ENCODE data around the gene ADAMTS14.

The ADAMTS14 gene

DNA sequence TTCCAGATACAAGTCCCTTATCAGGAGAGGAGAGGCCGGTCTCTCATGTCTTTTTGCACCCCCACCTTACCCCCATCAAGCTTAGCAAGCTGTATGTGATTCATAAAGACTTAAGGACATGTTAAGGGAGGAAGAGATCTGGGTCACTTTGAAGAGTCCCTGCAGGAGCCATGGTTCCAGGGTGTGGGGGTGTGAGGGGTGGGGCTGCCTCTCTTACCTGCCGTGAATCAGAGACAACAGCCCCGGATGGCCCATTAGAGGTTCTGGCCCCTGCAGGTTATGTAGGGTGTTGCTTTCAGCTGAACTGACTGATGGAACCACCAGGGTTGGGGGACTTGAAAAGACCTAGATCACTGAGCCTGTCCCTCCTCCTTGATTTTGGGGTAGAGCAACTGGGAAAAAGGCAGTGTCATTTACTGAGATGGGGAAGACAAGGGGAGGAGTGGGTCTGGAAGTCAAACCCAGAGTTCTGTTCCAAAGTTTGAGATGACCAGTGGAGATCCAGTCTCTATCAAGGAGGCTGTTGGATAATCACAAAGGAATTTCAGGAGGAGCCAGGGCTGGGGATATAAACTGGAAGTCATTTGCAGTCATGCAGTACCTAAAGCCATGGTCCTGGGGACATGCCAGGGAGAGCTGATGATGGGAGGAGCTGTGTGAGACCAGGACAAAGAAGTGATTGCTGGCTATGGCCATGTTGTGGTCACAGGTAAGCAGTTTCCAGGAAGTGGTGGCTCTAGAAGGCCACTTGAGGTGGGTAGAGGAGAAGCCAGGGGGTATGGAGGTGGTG is 23.1 kb downstream of the ADAMTS14 start:
- DNase-seq = no peak

DNA sequence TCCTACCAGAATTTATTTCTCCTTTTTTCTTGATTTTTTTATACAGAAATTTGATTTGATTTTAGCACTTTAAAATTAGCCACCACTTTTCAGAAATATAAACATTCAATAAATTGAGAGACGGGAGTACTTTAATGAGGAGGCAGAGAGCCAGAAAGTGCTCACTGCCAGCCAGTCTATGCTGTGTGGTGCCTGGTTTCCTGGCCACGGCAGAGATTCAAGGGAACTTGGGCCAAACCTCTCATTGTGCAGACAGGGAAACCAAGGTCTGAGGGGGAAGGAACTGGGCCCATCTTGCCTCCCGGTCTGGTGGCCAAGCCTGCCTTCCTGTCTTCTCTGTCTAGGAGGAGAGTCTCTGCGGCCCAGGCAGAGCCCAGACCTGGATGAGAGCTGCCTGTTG is 25.9 kb downstream of the ADAMTS14 start:
- DNase-seq = no peak

DNA sequence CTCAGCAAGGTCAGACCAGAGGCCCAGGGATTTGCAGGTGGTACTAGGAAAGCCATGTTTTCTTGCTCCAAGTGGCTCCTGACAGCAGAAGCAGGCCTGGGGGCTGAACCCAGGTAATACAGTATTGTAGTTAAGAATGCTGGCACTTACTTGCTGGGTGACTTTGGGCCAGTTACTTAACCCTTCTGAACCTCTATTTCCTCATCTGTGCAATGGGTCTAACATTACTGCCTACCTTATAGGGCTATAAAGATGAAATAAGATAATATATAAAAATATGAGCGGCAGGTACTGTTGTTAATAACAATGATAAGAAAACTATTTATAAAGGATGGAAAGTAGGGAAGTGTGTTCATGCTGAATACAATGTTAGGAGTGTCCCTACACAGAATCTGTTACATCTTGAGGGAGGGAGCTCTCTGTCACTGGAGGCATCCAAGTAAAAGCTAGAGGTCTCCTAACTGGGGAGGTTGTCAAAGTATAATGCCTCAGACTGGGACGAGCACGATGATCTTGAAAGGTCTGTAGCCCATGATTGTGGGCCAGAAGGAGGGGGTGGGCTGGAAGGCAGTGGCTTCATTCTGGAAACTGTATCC is 26.9 kb downstream of the ADAMTS14 start:
- no peak for DNase-seq

DNA sequence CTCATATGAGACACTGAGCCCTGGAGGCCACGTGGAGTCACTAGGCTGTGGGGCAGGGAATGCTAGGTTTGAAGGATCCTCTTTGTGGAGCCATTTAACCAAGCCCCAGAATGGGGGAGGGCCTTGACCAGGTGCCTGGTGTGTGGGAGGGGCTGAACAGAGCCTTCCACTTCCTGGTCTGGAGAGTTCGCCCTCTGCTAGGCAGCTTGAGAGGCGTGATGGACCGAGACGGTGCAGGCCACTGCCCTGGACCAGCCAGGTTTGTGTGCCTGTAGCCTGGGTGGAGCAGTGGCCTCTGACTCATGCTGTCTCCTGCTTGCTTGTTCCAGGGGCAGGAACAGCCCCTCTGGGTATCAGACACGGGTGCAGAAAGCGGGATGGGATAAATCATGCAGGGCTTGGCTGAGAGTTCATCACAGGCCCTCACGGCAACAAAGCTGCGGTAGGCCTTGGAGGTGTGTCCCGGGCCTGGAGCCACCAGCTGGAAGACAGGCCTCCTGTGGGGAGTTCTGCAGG is 27.4 kb downstream of the ADAMTS14 start:
- DNase-seq = no peak

DNA sequence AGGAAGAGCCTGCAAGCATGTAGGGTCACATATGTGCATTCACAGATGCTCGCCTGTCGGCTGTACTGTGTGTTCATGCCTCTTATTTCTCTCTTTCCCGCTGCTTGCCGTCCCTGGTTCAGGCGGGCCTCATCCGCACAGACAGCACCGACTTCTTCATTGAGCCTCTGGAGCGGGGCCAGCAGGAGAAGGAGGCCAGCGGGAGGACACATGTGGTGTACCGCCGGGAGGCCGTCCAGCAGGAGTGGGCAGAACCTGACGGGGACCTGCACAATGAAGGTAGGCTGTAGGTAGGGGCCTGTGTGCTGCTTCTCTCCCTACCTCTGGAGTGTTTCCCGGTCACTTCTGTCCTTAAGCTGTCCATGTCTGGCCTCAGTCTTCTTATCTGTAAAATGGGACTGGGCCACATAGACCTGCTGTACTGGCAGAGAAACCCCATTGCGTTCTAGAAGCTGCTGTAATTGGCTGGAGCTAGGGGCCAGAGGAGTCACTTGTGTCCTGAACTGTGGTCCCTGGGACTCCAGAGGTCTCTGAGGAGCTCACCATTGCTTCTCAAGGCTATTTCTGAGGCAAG is 30.0 kb downstream of the ADAMTS14 start:
- DNase-seq = no peak

DNA sequence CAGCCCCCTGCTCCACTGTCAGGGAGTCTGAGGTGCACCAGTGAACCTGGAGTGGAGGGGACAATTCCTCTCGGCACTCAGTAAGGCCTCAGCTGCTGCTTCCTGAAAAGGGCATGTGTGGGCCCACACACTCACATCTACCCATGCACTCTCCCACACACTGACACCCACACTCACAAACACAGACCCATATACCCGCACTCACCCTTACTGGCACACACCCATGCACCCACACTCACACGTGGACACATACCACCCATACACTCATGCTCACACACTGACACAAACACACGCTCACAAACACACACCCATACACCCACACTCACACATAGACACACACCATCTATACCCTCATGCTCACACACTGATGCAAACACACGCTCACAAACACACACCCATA is 31.9 kb downstream of the ADAMTS14 start:
- DNase-seq = no peak

DNA sequence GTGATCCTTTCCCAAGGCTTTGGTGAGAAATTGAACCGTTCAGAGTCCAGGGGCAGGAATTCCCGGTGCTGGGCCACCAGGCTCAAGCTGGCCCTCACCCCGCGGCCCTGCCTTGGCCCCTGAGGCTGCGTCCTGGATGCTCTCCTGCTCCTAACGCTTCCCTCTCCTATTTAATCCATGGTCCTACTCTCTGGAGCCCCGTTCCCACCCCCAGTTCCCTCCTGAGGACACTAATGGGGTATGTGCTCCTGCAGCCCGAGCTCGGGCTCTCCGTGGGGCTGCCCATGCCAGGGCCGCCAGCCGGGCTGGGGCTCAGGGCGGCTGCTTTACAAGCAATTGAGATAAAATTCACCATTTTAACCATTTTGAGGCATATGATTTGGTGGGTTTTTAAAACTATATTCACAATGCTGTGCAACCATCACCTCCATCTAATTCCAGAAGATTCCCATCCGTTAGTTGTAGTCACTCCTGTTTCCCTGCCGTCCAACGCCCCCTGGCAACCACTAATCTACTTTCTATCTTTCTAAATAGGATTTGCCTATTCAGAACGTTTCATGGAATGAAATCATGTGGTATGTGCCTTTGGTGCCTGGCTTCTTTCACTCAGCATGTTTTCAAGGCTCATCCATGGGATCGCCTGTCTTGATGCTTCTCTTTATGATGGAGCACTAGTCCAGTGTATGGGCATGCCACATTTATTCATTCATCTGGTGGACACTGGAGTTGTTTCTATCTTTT is 33.0 kb downstream of the ADAMTS14 start:
- DNase-seq = no peak

DNA sequence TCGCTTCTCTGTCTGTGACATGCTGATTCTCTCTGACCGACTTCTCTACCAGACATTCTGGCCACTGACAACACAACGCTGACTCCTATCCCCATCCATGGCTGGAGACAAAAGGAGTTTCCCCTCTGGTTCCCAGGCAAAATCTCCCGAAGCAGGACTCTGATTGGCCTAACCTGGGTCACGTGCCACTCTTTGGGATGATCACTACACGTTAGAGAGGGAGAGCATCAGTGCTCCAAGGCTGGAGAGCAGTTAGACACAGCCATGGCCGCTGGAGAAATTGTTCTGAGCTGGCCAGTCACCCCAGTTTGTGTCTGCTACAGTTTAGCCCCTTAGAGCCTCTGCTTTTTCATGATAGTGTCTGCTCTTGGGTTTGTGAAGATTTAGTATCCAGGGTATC is 38.9 kb downstream of the ADAMTS14 start:
- DNase-seq = no peak

DNA sequence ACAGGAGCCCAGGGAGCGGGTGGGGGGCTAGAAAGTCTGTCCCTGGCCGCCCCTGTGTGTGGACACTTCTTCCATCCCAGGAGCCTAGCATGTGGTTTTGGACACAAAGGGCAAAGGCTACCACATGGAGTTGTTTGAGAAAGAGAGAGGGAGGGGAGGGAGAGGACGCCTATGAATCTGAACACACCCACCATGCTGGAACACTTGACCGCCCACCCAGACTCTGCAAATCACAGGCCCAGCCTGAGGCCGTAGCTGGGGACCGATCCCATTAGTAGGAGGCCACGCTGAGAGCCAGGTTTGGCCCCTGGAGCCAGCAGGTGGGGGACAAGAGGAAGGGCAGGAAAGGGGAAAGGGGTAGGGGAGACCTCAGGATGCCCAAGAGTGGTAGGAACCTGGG is 39.6 kb downstream of the ADAMTS14 start:
- DNase-seq = no peak

DNA sequence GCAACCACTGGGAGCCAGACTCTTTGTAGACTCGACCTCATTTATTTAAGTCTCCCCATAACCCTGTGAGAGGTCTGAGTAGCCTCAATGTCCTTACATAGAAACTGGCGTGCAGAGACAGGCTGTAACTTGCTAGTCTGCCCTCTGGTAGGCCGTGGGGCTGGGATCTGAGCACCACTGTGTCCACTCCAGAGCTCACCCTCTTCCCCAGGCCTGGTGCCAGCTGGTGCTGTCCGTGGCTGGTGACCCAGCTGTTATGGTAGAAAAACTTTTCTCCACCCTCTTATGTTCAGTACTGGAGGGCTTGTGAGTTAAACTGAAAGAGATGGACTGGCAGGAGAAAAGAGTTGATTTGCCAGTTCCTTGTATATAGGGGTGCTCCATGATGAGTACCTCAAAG is 41.9 kb downstream of the ADAMTS14 start:
- DNase-seq = no peak

DNA sequence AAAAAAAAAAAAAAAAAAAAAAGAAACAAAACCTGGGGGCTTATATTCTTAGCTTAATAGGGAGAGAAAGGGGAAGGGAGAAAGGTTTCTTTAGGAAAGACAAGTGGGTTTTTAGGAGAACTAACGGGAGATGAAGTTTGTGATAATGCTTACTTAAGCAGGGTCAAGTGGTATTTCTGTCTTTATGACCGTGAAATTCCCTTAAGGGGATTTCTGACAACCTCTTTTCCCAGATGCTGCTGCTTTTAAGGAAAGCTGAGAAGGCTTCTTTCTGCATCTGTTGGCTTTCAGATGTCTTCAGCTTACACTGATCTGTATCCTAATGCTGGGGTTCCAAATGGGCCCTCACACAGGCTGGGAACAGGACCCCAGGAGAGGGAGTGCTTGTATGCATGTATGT is 42.6 kb downstream of the ADAMTS14 start:
- DNase-seq = no peak

DNA sequence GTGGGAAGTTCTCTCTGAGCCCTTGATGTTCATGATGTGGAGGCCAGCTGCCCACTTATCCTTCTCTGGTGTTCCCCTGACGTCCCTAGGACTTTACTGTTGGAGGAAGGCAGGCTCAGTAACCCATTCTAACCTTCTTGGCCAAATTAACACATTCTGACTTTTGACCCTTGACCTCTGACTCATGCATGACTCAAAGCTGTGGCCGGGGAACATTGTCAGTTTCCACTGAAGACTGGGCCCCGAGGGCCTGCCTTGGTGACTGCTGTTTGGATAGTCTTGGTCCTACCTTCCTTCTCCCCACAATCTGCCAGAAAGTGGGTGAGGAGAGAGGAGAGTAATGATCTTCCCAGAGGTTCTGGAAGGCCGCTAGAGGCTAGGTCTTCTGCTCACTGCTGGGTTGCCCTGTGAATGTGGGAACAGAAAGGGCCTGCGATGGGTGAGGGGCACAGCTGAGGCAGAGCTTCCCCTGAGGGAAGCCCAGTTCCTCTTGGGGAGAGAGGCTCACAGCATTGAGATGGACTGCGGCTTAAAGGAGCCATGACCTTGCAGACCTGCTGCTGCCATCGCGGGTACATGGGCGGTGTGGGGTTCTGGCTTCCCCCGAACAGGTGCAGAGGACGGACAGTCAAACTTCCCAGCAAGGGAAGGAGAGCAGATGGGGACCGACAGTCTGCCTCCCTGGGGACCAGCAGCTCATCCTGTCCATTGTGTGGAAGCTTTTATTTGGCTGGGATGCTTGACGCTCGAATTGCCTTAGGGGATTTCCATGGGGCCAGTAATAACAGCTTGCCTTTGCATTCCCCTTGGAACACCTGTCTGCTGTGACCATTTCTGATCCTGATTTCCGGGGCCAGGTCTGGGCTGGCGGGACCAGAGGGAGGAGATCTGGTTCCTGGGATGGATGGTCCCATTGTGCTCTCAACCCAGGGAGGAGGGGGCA is 43.8 kb downstream of the ADAMTS14 start:
- DNase-seq = peak; percentile 43

DNA sequence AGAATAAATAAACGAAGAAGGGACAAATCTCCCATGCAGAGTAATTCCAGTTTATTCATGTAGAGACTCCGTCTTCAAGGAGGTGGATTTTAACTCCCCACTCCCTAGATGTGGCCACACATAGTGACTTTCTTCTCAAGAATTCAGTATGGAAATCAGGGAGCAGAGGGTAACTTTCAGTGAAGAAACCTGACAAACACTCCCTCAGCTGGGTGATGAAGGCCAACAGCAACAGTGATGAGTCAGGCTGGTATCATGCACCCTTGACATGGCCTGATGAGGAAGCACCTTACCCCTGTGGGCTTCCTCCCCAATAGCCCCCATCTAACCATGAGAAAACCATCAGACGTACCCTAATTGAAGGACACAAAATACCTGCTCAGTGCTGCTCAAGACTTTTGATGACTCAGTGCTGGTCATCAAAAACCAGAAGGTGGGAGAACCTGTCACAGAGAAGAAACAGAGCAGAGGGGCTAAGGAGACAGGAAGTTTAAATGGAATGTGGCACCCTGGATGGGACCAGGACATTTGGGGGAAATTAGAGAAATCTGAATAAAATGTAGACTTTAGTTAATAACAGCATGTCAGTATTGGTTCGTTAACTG is 50.6 kb downstream of the ADAMTS14 start:
- no peak for DNase-seq

DNA sequence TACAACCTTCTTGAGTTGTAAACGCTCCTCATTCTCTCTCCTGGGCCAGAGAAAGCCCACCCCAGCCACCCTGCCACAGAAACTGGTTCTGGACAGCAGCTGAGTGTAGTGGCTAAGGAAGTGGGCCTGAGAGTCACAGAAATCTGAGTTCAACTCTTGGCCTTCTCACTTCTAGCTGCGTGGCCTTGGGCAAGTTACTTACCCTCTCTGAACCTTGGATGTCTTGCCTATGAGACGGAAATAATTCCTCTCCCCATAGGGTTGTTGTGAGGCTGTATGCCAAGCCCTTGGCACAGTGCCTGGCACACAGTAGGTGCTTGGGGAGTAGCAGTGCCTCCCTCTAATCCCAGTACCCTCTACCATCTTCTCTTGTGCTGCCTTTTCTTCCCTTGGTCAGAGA is 51.5 kb downstream of the ADAMTS14 start:
- no peak for DNase-seq

DNA sequence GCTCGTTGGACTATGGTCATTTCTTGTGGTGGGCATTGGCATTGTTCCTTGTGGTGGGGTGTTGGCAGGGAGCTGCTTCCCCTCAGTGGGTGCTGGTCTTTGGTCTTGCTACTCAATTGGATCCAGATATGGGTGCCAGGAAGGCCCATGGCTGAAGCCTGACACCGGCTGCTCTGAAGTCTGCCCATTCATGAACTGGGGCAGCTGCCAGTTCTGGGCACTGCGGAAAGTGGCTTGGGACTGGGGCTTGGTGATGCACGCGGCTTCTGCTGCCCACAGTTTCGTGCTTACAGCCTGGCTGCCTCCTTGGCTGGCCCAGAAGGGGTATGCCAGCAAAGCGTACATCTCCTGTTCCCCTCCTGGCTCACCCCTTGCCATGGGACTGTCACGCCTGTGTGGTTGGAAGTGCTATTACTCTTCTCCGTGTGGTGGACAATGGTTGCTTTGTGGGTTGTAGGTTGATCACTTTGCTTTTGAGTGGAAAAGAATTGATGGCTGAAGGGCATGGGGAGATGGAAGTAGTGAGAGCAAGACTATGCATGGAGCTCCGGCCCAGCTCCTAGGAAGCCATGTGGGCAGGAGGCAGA is 54.7 kb downstream of the ADAMTS14 start:
- no peak for DNase-seq

DNA sequence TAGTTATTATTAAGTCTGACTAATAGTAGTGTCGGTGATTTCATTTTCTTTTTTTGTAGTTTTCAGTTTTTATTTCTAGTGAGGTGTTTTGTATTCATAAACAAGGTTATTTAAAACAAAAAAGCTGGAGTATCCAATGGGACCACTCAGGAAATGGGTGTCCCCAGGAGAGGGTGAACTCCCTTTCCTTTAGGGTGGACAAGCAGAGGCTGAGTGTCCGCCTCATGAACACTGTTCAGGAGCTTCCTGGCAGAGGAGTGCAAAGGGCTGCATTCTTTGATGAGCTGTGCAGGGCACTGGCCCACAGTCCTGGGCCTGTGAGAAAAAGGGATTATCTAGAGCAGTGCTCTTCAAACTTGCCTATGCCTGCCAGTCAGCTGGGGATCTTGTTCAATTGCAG is 56.0 kb downstream of the ADAMTS14 start:
- no peak for DNase-seq

DNA sequence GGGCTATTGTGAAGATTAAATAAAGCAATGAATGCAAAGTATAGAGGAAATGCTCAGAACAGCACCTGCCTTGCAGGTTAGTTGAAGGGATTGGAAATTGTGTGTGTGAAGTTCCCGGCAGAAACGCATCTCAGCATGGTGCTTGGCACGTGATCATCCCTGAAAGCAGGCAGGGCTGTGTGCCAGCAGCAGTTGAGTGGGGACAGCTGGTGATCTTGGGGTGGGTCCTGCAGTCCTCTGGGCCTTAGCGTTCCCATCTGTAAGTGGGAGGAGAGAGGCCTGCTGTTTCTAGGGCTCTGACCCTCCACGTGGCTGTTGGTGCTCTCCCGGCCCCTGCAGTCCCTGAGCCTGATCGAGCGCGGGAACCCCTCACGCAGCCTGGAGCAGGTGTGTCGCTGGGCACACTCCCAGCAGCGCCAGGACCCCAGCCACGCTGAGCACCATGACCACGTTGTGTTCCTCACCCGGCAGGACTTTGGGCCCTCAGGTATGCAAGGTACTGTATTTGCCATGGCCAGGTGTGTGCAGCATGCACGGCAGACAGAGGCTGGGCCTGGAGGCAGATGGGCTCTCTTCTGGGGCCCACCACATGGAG is 57.6 kb downstream of the ADAMTS14 start:
- DNase-seq = no peak

DNA sequence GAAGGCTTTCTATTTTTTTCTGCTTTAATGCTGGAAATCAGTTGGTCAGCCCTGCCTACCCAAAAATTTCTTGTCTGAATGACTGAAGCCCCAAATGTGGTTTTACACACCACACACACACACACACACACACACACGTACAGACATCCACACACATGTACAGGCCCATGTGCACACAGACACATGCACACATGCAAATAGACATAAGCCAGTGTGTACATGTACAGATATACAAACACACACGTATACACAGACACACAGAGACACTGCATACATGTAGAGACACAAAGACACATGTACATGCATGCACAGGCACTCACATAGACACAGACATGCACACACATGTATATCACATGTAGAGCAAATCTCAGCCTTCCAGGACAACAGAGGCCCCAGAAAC is 58.6 kb downstream of the ADAMTS14 start:
- no peak for DNase-seq

DNA sequence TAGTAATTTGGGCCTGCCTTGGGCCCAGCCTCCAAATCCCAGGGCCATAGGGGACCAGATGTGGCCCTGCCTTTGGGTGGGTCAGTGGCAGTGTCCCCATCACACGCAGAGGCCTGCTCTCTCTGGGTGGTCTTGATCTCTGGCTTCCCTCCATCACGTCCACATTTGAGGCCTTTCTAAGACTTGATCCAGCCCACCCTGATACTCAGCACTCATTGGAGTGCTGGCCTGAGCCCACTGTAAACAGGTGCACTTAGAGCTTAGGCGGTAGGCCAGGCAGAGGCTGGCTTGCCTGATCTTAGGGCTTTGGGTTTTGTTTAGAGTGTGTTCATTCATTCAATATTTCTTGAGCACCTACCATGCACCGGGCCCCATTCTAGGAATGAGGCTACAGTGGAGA is 60.3 kb downstream of the ADAMTS14 start:
- DNase-seq = no peak

DNA sequence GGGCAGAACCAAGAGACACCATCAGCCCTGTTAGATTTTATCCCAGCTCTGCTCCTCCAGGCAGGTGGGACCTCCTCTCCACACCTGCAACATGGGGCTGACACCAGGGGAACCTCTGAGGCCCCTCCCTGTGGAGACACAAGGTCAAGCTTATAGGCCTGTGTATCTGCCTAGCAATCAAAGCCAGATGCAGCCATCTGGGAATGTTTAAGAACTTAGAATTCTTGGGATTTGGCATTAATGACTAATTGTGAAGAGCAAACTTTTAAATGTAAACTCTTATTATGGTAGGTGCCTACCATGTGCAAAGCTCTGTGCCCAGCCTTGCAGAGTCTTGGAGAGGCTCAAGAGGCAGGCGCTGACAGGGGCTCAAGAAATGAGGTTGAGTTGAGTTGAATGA is 60.7 kb downstream of the ADAMTS14 start:
- DNase-seq = no peak

DNA sequence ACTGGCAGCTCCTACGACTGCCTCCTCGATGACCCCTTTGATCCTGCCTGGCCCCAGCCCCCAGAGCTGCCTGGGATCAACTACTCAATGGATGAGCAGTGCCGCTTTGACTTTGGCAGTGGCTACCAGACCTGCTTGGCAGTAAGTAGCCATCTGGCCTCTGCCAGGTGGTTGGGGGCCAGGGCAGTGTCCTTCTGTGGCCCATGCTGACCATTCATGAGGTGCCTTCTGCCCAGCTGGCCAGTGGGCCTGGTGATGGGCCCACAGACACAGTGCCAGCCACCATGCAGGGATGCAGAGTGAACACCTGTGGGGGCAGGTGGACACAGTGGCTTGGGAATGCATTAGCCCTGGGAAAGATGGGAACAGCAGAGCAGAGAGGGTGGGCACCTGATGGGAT is 62.9 kb downstream of the ADAMTS14 start:
- no peak for DNase-seq
